OCI-LY1 (cell line): ENCODE measurements around the gene LHX1.

Source experiments
- H2AFZ ChIP-seq: fragments of 200-600 bp; sonication (generic), shearing (Covaris generic); 2 replicates; pipeline ENCODE4 v1.6.0; 2014; ENCODE audit warnings: antibody characterized with exemption, mild to moderate bottlenecking, low read length
- H3F3A ChIP-seq: fragments of 200-600 bp; sonication (generic), shearing (Covaris generic); 2 replicates; pipeline ENCODE4 v1.6.0; 2014; ENCODE audit warnings: mild to moderate bottlenecking, antibody characterized with exemption, low read length, moderate library complexity; ENCODE audit not compliant: insufficient read depth
- H3K27ac ChIP-seq: fragments of 200-600 bp; sonication (generic); 2 replicates; pipeline ENCODE4 v1.5.1; 2014; ENCODE audit warnings: low read length, mixed run types, mild to moderate bottlenecking, low read depth; ENCODE audit not compliant: poor library complexity, severe bottlenecking
- H3K27me3 ChIP-seq: fragments of 200-600 bp; sonication (generic); 2 replicates; pipeline ENCODE4 v1.6.0; 2014; ENCODE audit warnings: antibody characterized with exemption, mild to moderate bottlenecking, low read length, moderate library complexity; ENCODE audit not compliant: insufficient read depth
- H3K36me3 ChIP-seq: fragments of 200-600 bp; sonication (generic); 2 replicates; pipeline ENCODE4 v1.6.1; 2014; ENCODE audit warnings: mild to moderate bottlenecking, antibody characterized with exemption, low read length, moderate library complexity, mixed read lengths; ENCODE audit not compliant: insufficient read depth
- H3K4me1 ChIP-seq: fragments of 200-600 bp; sonication (generic); 2 replicates; pipeline ENCODE4 v1.5.1; 2014; ENCODE audit warnings: mild to moderate bottlenecking, low read length, moderate library complexity; ENCODE audit not compliant: insufficient read depth, severe bottlenecking
- H3K4me2 ChIP-seq: fragments of 200-600 bp; sonication (generic), shearing (Covaris generic); 2 replicates; pipeline ENCODE4 v1.6.1; 2014; ENCODE audit warnings: low read length
- H3K4me3 ChIP-seq: fragments of 200-600 bp; sonication (generic); 2 replicates; pipeline ENCODE4 v1.5.1; 2014; ENCODE audit warnings: low read length, low read depth, mild to moderate bottlenecking, mixed read lengths; ENCODE audit not compliant: poor library complexity, severe bottlenecking
- H3K79me2 ChIP-seq: fragments of 200-600 bp; shearing (Covaris generic); 2 replicates; pipeline ENCODE4 v1.6.1; 2016; ENCODE audit warnings: mixed run types, low read length, mixed read lengths; ENCODE audit not compliant: insufficient read depth
- H3K9ac ChIP-seq: fragments of 200-600 bp; sonication (generic), shearing (Covaris generic); 2 replicates; pipeline ENCODE4 v1.6.1; 2014; ENCODE audit warnings: mild to moderate bottlenecking, low read length, mixed read lengths
- H3K9me2 ChIP-seq: fragments of 200-600 bp; sonication (generic), shearing (Covaris generic); 2 replicates; pipeline ENCODE4 v1.6.1; 2014; ENCODE audit warnings: low read depth, mild to moderate bottlenecking, low read length, mixed read lengths
- H3K9me3 ChIP-seq: fragments of 200-600 bp; shearing (Covaris generic); 2 replicates; pipeline ENCODE4 v1.6.1; 2014; ENCODE audit warnings: low read length, mixed read lengths
- H4K20me1 ChIP-seq: fragments of 200-600 bp; sonication (generic), shearing (Covaris generic); 2 replicates; pipeline ENCODE4 v1.6.0; 2016; ENCODE audit warnings: mild to moderate bottlenecking, low read length; ENCODE audit not compliant: insufficient read depth
- EZH2 ChIP-seq: fragments of 200-600 bp; sonication (generic), shearing (Covaris generic); IDR thresholded peaks from 2 replicates; pipeline ENCODE4 v1.8.0; 2017; ENCODE audit warnings: borderline replicate concordance, mixed run types, mild to moderate bottlenecking, antibody characterized with exemption, low read length, moderate library complexity, mixed read lengths
- TF ChIP-seq, protein P1 (sequence below): fragments of 200-600 bp; sonication (generic), shearing (Covaris generic); IDR thresholded peaks from 2 replicates; pipeline ENCODE4 v1.5.1; 2017; ENCODE audit warnings: mild to moderate bottlenecking, antibody characterized with exemption, low read length, moderate library complexity, mixed read lengths

The LHX1 gene

DNA sequence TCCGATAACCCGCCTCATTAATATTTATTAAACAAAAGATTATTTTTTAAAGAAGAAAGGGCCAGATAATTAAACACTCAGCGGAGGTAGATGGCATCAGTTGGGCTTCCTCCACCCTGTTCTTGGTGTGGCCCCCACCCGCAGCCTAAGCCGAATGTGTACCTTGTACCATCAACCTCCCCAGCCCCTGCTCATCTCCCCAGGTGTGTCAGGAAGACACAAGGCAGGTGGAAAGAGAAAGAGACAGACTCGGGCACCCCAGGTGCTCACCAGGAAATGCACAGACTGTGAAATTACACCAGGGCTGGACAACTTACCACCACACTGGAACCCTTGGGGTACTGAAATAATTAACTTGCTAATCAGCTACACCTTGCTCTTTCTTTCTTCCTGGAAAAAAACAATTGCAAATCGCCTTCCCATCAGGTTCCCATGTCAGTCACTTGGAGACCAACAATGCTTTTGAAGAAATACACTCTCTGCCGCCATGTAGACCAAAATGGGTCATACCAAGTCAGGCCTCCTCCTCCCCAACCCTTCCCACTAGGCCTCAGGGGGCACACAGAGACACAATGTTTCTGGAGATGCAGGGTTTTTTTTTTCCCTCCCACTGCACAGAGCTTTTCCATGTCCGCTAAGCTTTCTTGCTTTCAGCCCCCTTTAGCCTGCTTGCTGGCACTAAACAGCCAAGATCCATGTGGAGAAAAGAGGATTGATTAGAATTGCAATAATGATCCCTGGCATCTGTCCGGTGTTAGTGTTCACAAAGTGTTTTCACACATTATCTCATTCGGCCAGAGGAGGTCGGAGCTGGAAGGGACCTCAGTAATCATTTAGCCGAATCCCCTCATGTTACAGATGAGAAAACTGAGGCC lies 8.6 kb upstream of the LHX1 start:
- Histone ChIP-seq H3K4me1 (peaks cover 10% of the 10 kb centered on the region), H3K4me2 (peak overlapping the region; percentile 30), H3K27ac (no peak overlapping the region), H3K9ac (no peak overlapping the region), H3K9me2 (no peaks in the 10 kb centered on the region), H4K20me1 (no peaks in the 10 kb centered on the region), H3K9me3 (no peaks in the 10 kb centered on the region), H3K27me3 (no peaks in the 10 kb centered on the region), H3K79me2 (no peaks in the 10 kb centered on the region), H3F3A (no peaks in the 10 kb centered on the region), H2AFZ (peak overlapping the region; percentile 31; the same call in 1 of the 2 replicates), H3K4me3 (peak overlapping the region; percentile 16), H3K36me3 (no peaks in the 10 kb centered on the region)
- TF ChIP-seq EZH2, result no peak
- TF ChIP-seq, protein P1, sequence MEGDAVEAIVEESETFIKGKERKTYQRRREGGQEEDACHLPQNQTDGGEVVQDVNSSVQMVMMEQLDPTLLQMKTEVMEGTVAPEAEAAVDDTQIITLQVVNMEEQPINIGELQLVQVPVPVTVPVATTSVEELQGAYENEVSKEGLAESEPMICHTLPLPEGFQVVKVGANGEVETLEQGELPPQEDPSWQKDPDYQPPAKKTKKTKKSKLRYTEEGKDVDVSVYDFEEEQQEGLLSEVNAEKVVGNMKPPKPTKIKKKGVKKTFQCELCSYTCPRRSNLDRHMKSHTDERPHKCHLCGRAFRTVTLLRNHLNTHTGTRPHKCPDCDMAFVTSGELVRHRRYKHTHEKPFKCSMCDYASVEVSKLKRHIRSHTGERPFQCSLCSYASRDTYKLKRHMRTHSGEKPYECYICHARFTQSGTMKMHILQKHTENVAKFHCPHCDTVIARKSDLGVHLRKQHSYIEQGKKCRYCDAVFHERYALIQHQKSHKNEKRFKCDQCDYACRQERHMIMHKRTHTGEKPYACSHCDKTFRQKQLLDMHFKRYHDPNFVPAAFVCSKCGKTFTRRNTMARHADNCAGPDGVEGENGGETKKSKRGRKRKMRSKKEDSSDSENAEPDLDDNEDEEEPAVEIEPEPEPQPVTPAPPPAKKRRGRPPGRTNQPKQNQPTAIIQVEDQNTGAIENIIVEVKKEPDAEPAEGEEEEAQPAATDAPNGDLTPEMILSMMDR, result no peak

DNA sequence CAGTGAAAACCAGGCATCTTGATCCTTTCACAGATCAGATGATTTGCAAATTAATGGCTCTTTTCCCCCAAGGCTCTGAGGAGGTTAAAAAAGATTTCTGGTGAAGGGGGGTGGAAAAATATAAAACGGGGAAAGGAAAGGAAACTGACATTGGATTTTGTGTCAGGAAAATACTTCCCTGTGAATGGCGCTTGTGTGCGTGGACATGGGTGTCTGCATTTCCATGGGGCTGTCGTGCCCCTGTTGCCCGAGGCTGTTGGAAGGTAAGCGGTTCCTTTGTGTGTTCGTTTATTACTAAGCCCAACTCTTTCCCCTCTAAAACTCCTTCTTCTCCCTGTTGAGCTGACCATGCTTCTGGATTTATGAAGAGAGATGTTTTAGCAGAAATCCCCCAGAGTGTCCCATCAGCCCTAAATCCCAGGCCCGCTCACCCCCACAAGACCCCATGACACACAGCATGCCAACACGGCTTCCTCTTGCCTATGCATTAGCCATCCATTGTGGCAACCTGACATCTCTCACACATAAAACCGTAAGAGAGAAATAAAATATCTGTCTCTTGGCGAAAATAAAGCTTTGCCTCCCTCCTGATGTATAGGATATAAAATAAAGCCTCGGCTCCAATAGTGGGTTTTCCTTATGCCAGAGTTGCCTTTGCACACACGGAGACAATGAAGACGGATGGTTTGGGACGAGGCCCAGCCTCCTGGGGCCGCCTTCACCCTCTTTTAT lies 7.3 kb upstream of the LHX1 start:
- no peak overlapping the region for H3K4me2 ChIP-seq
- TF ChIP-seq EZH2, result no peak
- TF ChIP-seq, protein P1, result no peak
- no peaks in the 10 kb centered on the region for H3K9me2 ChIP-seq
- no peak overlapping the region for H3K27ac ChIP-seq
- H2AFZ ChIP-seq, result no peak overlapping the region
- peaks cover 10% of the 10 kb centered on the region for H3K4me1 ChIP-seq
- H4K20me1 ChIP-seq, result no peaks in the 10 kb centered on the region
- no peak overlapping the region for H3K9ac ChIP-seq
- H3F3A ChIP-seq, result no peaks in the 10 kb centered on the region
- no peaks in the 10 kb centered on the region for H3K36me3 ChIP-seq
- no peaks in the 10 kb centered on the region for H3K9me3 ChIP-seq
- H3K4me3 ChIP-seq, result no peak overlapping the region
- no peaks in the 10 kb centered on the region for H3K27me3 ChIP-seq
- H3K79me2 ChIP-seq, result no peaks in the 10 kb centered on the region

DNA sequence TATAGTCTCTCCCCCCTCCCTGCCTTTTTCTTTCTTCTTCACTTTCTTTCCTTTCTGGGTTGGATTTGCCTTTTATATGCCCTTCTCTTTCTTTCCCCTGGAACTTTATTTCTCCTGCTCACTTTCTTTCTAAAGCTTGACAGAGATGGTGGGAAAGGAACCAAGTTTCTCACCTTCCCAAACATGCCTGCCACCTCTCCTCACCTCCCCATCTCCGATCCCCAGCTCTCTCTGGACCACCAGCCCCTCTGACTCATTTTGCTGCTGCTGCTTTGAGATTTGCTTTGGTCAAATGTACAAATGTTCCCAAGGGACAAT lies 6.7 kb upstream of the LHX1 start:
- no peaks in the 10 kb centered on the region for H3F3A ChIP-seq
- no peaks in the 10 kb centered on the region for H3K27me3 ChIP-seq
- H3K9me2 ChIP-seq, result no peaks in the 10 kb centered on the region
- no peak overlapping the region for H3K9ac ChIP-seq
- H3K36me3 ChIP-seq, result no peaks in the 10 kb centered on the region
- no peaks in the 10 kb centered on the region for H3K9me3 ChIP-seq
- H2AFZ ChIP-seq, result no peak overlapping the region
- H3K4me1 ChIP-seq, result peaks cover 10% of the 10 kb centered on the region
- H3K79me2 ChIP-seq, result no peaks in the 10 kb centered on the region
- no peak overlapping the region for H3K4me2 ChIP-seq
- H3K4me3 ChIP-seq, result no peak overlapping the region
- no peaks in the 10 kb centered on the region for H4K20me1 ChIP-seq
- no peak for TF ChIP-seq EZH2
- TF ChIP-seq, protein P1, result no peak
- H3K27ac ChIP-seq, result no peak overlapping the region
